AG09309 (cell line): ENCODE measurements around the gene P2RX5.
A peak's percentile ranks its signal among the peaks of the same experiment; 100 is the strongest.

ENCODE experiments used
- DNase-seq: peaks from one replicate; pipeline ENCODE4 v3.0.0-alpha.2; 2010; ENCODE audit warnings: low read depth
- H3K4me3 ChIP-seq: 2 replicates; pipeline ENCODE4 v1.5.1; 2011; ENCODE audit warnings: mild to moderate bottlenecking, low read depth, low read length, moderate library complexity; ENCODE audit not compliant: control insufficient read depth
- TF ChIP-seq, protein P1 (sequence below): IDR thresholded peaks from 2 replicates; pipeline ENCODE4 v1.5.1; 2011; ENCODE audit warnings: mild to moderate bottlenecking, low read depth, low read length, inconsistent platforms; ENCODE audit not compliant: insufficient read depth, control insufficient read depth; ENCODE audit errors: missing control alignments

P2RX5 gene

DNA sequence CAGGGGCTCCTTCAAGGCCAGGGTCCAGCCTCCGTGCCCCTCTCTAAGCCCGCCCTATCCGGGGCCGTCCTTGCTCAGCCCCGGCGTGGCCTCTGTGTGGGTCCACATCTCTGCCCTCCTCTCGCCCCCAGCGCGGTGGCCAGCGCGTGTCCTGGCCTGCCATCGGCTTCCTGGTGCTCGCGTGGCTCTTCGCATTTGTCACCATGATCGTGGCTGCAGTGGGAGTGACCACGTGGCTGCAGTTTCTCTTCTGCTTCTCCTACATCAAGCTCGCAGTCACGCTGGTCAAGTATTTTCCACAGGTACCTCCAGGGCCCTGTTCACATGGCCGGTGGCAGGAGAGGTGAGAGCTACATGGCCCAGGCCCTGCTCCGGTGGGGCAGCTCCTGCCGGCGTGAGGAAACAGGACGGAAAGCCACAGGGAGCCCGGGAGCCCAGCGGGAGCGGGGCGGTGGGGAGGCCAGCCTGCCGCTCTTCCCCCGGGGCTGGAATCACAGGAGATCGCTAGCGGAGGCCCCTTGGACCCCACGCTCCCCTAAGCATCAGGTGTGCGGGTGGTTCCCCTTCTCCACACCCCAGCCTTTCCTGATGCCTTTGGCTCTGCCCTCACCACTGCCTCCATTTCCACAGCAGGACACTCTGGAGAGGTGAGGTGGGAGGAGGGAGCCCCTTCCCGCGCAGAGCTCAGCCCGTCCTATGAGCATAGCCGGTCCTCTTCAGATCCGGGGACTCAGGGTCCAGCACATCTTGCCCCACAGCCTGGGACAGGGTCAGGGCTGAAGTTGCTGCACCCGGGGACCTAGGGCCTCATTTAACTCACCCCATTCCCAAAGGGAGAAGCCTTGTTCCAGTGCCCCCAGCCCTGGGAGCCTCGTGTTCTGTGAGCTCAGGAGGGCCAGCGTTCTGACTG is 37.8 kb downstream of the P2RX5 start:
- no peak for DNase-seq
- TF ChIP-seq, protein P1, sequence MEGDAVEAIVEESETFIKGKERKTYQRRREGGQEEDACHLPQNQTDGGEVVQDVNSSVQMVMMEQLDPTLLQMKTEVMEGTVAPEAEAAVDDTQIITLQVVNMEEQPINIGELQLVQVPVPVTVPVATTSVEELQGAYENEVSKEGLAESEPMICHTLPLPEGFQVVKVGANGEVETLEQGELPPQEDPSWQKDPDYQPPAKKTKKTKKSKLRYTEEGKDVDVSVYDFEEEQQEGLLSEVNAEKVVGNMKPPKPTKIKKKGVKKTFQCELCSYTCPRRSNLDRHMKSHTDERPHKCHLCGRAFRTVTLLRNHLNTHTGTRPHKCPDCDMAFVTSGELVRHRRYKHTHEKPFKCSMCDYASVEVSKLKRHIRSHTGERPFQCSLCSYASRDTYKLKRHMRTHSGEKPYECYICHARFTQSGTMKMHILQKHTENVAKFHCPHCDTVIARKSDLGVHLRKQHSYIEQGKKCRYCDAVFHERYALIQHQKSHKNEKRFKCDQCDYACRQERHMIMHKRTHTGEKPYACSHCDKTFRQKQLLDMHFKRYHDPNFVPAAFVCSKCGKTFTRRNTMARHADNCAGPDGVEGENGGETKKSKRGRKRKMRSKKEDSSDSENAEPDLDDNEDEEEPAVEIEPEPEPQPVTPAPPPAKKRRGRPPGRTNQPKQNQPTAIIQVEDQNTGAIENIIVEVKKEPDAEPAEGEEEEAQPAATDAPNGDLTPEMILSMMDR: no peak
- no peak overlapping the region for H3K4me3 ChIP-seq

DNA sequence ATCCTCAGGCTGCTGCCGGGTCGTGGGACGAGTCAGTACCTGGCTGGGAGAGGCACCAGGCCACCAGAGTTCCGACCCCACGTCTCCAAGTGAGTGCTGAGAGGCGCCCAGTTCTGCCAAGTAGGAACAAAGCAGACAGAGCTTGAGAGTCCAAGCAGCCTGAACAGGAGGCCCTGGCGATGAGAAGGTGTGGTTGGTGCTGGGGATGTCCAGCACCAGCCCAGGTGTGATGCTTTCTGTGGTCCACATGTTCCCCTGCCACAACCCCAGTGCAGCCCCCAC is 38.4 kb downstream of the P2RX5 start:
- no peak overlapping the region for H3K4me3 ChIP-seq
- TF ChIP-seq, protein P1: no peak
- DNase-seq: no peak

DNA sequence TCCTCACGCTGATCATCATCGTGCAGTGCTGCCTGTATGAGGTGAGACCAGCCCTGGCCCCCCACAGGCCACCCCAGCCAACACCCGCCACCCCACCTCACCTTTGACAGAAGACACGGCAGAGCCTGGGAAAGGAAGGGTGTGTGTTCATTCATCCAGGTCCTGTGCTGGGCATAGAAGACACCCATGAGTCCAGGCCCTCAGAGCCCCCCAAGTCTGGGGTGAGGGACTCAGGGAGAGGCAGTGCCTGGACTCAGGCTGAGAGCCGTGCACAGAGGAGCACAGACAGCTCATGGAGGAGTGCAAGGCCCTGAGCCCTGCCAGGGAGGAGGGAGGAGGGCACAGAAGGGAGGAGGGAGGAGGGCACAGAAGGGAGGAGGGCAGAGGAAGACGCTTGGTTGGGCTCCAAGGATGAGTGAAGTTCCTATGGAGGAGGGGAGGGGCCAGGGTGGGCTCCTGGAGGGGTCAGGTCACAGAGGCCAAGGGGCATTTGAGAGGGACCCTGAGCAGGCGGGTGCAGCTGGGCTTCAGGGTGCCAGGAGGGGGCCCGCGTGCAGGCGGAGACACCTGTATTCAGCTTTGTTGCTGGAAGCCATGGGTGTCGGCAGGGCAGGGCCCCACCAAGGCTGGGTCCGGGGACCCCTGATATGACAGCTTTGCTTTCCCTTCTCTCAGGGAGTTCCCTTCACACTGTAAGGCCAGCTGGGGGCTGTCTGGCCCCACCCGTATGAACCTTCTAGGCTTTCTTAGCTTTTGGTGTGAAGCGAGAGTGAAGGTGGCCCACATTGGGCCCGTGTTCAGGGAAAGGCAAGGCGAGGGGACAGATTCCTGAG is 39.0 kb downstream of the P2RX5 start:
- DNase-seq: no peak
- TF ChIP-seq, protein P1: no peak
- no peak overlapping the region for H3K4me3 ChIP-seq

DNA sequence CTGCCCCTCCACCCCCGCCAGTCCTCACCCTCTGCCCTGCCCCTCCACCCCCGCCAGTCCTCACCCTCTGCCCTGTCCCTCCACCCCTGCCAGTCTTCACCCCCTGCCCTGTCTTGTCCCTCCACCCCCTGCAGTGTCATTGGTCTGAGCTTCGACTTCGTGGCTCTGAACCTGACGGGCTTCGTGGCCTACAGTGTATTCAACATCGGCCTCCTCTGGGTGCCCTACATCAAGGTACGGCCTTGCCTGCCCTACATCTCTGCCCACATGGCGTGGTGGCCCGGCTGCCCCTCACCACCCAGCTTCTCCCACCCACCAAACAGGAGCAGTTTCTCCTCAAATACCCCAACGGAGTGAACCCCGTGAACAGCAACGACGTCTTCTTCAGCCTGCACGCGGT is 39.6 kb downstream of the P2RX5 start:
- H3K4me3 ChIP-seq: no peak overlapping the region
- DNase-seq: no peak
- TF ChIP-seq, protein P1: no peak

DNA sequence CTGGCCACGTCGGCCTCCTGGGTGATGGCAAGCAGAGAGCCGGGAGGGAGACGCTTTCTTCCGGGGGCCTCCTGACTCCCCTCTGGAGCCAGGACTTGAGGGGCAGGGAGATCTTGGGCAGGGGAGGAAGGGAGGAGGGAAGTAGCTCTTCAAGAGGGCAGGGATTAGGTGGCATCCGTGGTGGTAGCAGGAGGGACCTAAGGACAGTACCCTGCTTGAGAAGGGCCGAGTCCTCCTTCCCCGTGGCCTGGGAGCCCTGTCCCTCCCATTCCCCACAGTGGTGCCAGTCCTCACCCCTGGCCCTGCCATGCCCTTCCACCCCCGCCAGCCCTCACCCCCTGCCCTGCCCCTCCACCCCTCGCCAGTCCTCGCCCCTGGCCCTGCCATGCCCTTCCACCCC is 40.2 kb downstream of the P2RX5 start:
- TF ChIP-seq, protein P1: no peak
- no peak for DNase-seq
- no peak overlapping the region for H3K4me3 ChIP-seq

DNA sequence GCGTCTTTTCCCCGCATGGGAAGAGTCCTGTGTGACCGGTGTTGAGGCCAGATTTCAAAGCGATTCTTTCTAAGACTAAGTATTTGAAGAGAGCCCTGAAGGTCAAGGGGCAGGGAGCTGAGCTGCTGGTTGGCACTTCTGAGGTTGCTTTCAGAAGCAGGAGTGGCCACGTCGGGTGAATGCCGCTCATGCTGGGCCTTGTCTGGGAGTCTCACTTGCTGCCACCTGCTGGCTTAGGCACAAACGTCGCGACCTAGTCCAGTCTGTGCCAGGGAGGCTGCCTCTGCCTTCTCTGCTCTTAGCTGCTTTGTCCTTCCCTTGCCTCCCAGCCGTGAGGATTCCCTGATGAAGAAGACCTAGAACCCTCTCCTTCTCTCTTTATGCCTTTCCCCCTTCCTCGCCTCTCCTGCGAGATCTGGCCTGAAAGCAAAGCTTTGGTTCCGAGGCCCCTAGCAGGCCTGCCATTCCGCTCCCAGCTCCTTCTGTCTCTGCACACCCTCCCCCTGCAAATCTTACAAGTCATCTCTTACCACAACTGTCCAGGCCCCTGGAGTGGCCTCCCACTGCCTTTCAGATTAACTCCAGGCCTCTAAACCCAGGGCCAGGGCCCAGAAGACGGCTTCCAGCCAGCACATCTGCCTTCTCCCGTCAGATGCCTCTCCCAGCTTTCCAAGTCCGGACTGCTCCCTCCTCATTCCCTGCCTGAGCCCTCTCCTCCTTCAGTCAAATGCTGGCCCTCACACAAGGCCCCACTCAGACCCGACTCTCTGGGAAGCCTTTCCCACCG is 48.0 kb downstream of the P2RX5 start:
- DNase-seq: no peak
- TF ChIP-seq, protein P1: peak; percentile 56

More for the DNA sequence above, 48.0 kb downstream of the P2RX5 start:
- H3K4me3 ChIP-seq: no peak overlapping the region
